Endothelial cell of umbilical vein (primary cell): ENCODE results near the gene MICALL2. TPM values are rescaled to one million over a fixed set of nuclear protein-coding genes. Genes with fewer than 3 reads are reported as not detected.
A peak's percentile ranks its signal among the peaks of the same experiment; 100 is the strongest.

ENCODE experiments used
- BruUV-seq: library from RNA; stranded (reverse); fragments of 400-500 nt; replicated peaks from 2 replicates; lab custom pipeline; 2021; lab: Mats Ljungman, UMichigan
- CTCF ChIA-PET: fragments of 300-600, 350-600 bp; sonication (Branson Sonifier 250); formaldehyde crosslinking; loops from one replicate; lab custom pipeline; 2021; ENCODE audit warnings: antibody characterized with exemption, inconsistent platforms; lab: Charles Lee
- POLR2A ChIA-PET: fragments of 300-600, 350-600 bp; sonication (Branson Sonifier 250); formaldehyde crosslinking; loops from one replicate; lab custom pipeline; 2021; ENCODE audit warnings: antibody characterized with exemption, inconsistent platforms; lab: Charles Lee
- DNase-seq: peaks from one replicate; pipeline ENCODE4 v3.0.0-alpha.2; 2011; ENCODE audit warnings: low read depth, low spot score
- FAIRE-seq: peaks from 2 replicates; lab custom pipeline; 2011; peaks lifted over from hg19 to GRCh38; lab: Jason Lieb, UNC
- H2AFZ ChIP-seq: 2 replicates; pipeline ENCODE4 v1.6.0; 2012; ENCODE audit warnings: low read depth, low read length, control low read depth, inconsistent platforms
- H3K27ac ChIP-seq: 2 replicates; pipeline ENCODE4 v1.5.1; 2011; ENCODE audit warnings: low read depth, mild to moderate bottlenecking, control low read depth, low read length, moderate library complexity; ENCODE audit not compliant: insufficient read depth
- H3K27me3 ChIP-seq, 2 experiments: 2 replicates each; pipeline versions ENCODE4 v1.6.0 to v1.6.1; 2011; ENCODE audit warnings: low read length in 2 of 2, mixed read lengths in 1 of 2; ENCODE audit not compliant: control insufficient read depth in 2 of 2, insufficient read depth in 2 of 2
- H3K36me3 ChIP-seq, 2 experiments: 2 replicates in 1 of 2; 3 replicates in 1 of 2; pipeline ENCODE4 v1.5.1; 2011; ENCODE audit warnings: low read length in 2 of 2, mild to moderate bottlenecking in 1 of 2, moderate library complexity in 1 of 2; ENCODE audit not compliant: control insufficient read depth in 2 of 2, insufficient read depth in 2 of 2; ENCODE audit errors: extremely low read depth in 1 of 2
- H3K4me1 ChIP-seq: 3 replicates; pipeline ENCODE4 v1.5.1; 2011; ENCODE audit warnings: mild to moderate bottlenecking, low read length; ENCODE audit not compliant: control insufficient read depth, insufficient read depth; ENCODE audit errors: extremely low read depth
- H3K4me2 ChIP-seq: 2 replicates; pipeline ENCODE4 v1.6.1; 2011; ENCODE audit warnings: low read length, control low read depth, mixed read lengths; ENCODE audit not compliant: insufficient read depth
- H3K4me3 ChIP-seq, 3 experiments: fragments of 200-600 bp in 1 of 3; sonication (generic), shearing (Covaris generic) in 1 of 3; replicated peaks in 1 of 3; 2 replicates each; pipeline ENCODE4 v1.5.1; 2011 to 2016; ENCODE audit warnings: control low read depth in 3 of 3, low read length in 3 of 3, mild to moderate bottlenecking in 2 of 3, inconsistent platforms in 1 of 3, low read depth in 1 of 3, moderate library complexity in 1 of 3; ENCODE audit not compliant: insufficient read depth in 1 of 3
- H3K79me2 ChIP-seq: 2 replicates; pipeline ENCODE4 v1.6.0; 2012; ENCODE audit warnings: low read length, inconsistent platforms; ENCODE audit not compliant: control insufficient read depth, insufficient read depth
- H3K9ac ChIP-seq: replicated peaks from 2 replicates; pipeline ENCODE3; 2011; ENCODE audit warnings: low read length, control low read depth; ENCODE audit not compliant: insufficient read depth; ENCODE audit errors: extremely low read depth
- H3K9me1 ChIP-seq: replicated peaks from 3 replicates; pipeline ENCODE4 v1.6.0; 2011; ENCODE audit warnings: mild to moderate bottlenecking, low read length; ENCODE audit not compliant: control insufficient read depth, insufficient read depth; ENCODE audit errors: extremely low read depth
- H3K9me3 ChIP-seq: replicated peaks from 2 replicates; pipeline ENCODE4 v1.5.1; 2012; ENCODE audit warnings: low read length, inconsistent platforms; ENCODE audit not compliant: control insufficient read depth, insufficient read depth
- H4K20me1 ChIP-seq: replicated peaks from 2 replicates; pipeline ENCODE3; 2011; ENCODE audit warnings: mild to moderate bottlenecking, low read length; ENCODE audit not compliant: control insufficient read depth, insufficient read depth; ENCODE audit errors: extremely low read depth
- CTCF ChIP-seq, 2 donors: IDR thresholded peaks; 1 replicate in 1 of 2; 2 replicates in 1 of 2; pipeline ENCODE4 v1.5.1; 2011; ENCODE audit warnings: low read length in 2 of 2, mild to moderate bottlenecking in 2 of 2, moderate library complexity in 2 of 2, control low read depth in 1 of 2, inconsistent platforms in 1 of 2, low read depth in 1 of 2; ENCODE audit not compliant: insufficient read depth in 1 of 2; ENCODE audit errors: extremely low read depth in 1 of 2
- dilution Hi-C: fragments of 300-500 bp; cut with MboI; formaldehyde crosslinking; loops from one replicate; pipeline ENCODE4 v1.15.0; 2019; ENCODE audit warnings: low sequenced_read_pairs; ENCODE audit not compliant: extremely low pct_ligation_motif_present
- intact Hi-C: fragments of 100-400 bp; cut with micrococcal nuclease; formaldehyde crosslinking; loops from one replicate; pipeline ENCODE4 v1.10.0; 2022
- polyA plus RNA-seq, 4 experiments: library from polyadenylated mRNA; depleted of rRNA in 3 of 4; stranded (reverse) in 3 of 4; unstranded in 1 of 4; fragments of >200 nt; gene quantifications; 2 replicates each; pipeline versions ENCODE4 v1.2.1 to v1.2.3, GENCODE V29; 2011 to 2012; ENCODE audit warnings: missing spikeins in 1 of 4
- total RNA-seq: library from RNA; stranded (reverse); gene quantifications from 2 replicates; pipeline ENCODE4 v1.2.3, GENCODE V29; 2021
- TF ChIP-seq, protein P1 (sequence below): IDR thresholded peaks from 2 replicates; pipeline ENCODE4 v1.6.1; 2011; ENCODE audit not compliant: insufficient read depth, insufficient read length

Gene MICALL2
- total and polyA plus RNA-seq, 2 donors (not counting 3 experiments of a cell fraction or from before 2014, with no cell fraction given): 29.8 to 46.3 TPM

DNA sequence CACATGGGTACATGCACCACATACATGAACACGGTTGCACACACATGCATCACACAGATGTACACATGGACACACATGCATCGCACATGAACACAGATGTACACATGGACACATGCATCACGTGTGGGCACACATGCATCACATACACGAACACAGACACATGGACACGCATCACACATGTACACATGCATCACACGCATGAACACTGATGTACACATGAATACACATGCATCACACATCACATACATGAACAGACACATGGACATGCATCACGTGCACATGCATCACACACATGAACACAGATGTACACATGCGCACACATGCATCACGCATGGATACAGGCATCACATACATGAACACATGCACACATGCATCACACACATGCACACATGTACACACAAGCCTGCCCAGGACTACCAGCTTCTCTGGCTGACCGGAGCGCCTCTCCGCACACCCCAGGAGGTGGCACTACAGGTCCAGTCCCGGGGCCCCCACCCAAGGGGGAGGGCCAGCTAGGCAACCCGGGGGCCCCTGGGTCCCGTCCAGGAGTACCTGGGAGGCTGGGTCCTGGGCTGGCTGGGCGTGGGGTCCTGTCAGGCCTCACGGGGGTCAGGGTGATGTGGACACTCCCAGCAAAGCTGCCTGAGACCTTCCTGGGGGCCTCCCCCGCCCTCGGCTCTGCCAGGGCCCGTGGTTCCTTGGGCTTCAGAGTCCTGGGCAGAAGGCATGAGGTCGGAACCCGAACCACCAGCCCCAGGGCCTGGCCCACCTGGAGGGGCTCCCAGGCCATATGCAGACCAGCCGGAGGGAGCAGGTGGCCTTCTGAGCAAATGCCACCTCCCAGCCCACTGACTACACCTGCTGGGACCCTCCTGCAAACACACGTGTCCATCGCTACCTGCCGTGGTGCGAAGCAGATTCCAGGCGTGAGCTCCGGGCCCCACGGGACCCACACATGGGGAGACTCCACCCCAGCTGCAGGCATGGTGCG is 19.6 kb downstream of the MICALL2 start:
- DNase-seq (no peak), FAIRE-seq (no peak)
- H3K79me2 ChIP-seq: no peaks in the 10 kb centered on the region
- H3K27ac ChIP-seq: no peak overlapping the region
- H3K4me2 ChIP-seq: no peak overlapping the region
- no peak overlapping the region for H2AFZ ChIP-seq
- BruUV-seq: no TSS peak
- TF ChIP-seq CTCF (IDR thresholded peaks at IDR 0.05; ENCODE audit: extremely low read depth in 1 of 2, insufficient read depth in 1 of 2, low read depth in 1 of 2, low read length in 2 of 2): no peak
- TF ChIP-seq, protein P1, sequence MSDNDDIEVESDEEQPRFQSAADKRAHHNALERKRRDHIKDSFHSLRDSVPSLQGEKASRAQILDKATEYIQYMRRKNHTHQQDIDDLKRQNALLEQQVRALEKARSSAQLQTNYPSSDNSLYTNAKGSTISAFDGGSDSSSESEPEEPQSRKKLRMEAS: peak; percentile 24
- intact Hi-C loops: loop anchor here (1.0 kb wide), 1 partner anchor 15 kb away; no protein-coding TSS in a partner anchor
- CTCF ChIA-PET: interaction anchor here (0.5 to 2.8 kb wide), 4 partner anchors 10 to 37 kb away, joined by 3 to 24 read pairs (median 3); no protein-coding TSS in a partner anchor
- H4K20me1 ChIP-seq: no peaks in the 10 kb centered on the region
- no peaks in the 10 kb centered on the region for H3K9me3 ChIP-seq
- H3K36me3 ChIP-seq: peaks cover 0 to 2% of the 10 kb centered on the region in 2 experiments
- no peaks in the 10 kb centered on the region for H3K4me1 ChIP-seq
- H3K4me3 ChIP-seq: no peak overlapping the region
- no peaks in the 10 kb centered on the region for H3K27me3 ChIP-seq
- dilution Hi-C loops: no loop called here
- H3K9me1 ChIP-seq: no peaks in the 10 kb centered on the region
- no peak overlapping the region for H3K9ac ChIP-seq
- POLR2A ChIA-PET: no interaction called here
